PC-9 (cell line): ENCODE data around the gene ITGA2.

Source experiments
- CTCF ChIP-seq: fragments of 200-600 bp; sonication (generic); conservative IDR thresholded peaks from 2 replicates; pipeline ENCODE4 v1.6.1; 2017; ENCODE audit warnings: mixed run types, antibody characterized with exemption, mild to moderate bottlenecking, moderate library complexity
- EZH2 ChIP-seq: fragments of 200-600 bp; sonication (generic); IDR thresholded peaks from 2 replicates; pipeline ENCODE4 v1.8.0; 2017; ENCODE audit warnings: antibody characterized with exemption, low read depth

- TF ChIP-seq CTCF (no peak), EZH2 (no peak)
These were observed 1.4 kb downstream of the ITGA2 start for GRCh38 chr5:52990528-52990925.
